Stimulated activated naive CD4-positive, alpha-beta T cell treated with Interleukin-2 at 50 U/mL for 16 hours (primary cell): ENCODE data around the gene HOXA9.

Source experiments
- DNase-seq: peaks from one replicate; lab custom pipeline; 2025; lab: John Stamatoyannopoulos, UW

The HOXA9 gene

GRCh38 chr7:27126596-27127327, 38.6 kb downstream of the HOXA9 start:
- no peak for DNase-seq

GRCh38 chr7:27125986-27126394, 39.3 kb downstream of the HOXA9 start:
- no peak for DNase-seq

GRCh38 chr7:27124902-27125689, 40.2 kb downstream of the HOXA9 start:
- no peak for DNase-seq

GRCh38 chr7:27124096-27124901, 41.0 kb downstream of the HOXA9 start:
- no peak for DNase-seq

GRCh38 chr7:27123477-27124053, 41.8 kb downstream of the HOXA9 start:
- DNase-seq = no peak

- no peak for DNase-seq
Measured at GRCh38 chr7:27123007-27123476, 42.3 kb downstream of the HOXA9 start.

GRCh38 chr7:27122077-27122910, 43.0 kb downstream of the HOXA9 start:
- no peak for DNase-seq

- no peak for DNase-seq
Measured at GRCh38 chr7:27121684-27122076, 43.7 kb downstream of the HOXA9 start.

- no peak for DNase-seq
Measured at GRCh38 chr7:27119412-27119911, 45.9 kb downstream of the HOXA9 start.

GRCh38 chr7:27118580-27118979, 46.8 kb downstream of the HOXA9 start:
- no peak for DNase-seq

GRCh38 chr7:27117887-27118491, 47.3 kb downstream of the HOXA9 start:
- DNase-seq = no peak

- DNase-seq = no peak
Measured at GRCh38 chr7:27116962-27117886, 48.1 kb downstream of the HOXA9 start.

- no peak for DNase-seq
Measured at GRCh38 chr7:27116031-27116961, 49.0 kb downstream of the HOXA9 start.

- no peak for DNase-seq
Measured at GRCh38 chr7:27115221-27116026, 49.9 kb downstream of the HOXA9 start.

GRCh38 chr7:27114881-27115220, 50.5 kb downstream of the HOXA9 start:
- DNase-seq = no peak

GRCh38 chr7:27113991-27114769, 51.2 kb downstream of the HOXA9 start:
- no peak for DNase-seq
